ENCODE measurements around the gene PRDM16.

The PRDM16 gene

DNA sequence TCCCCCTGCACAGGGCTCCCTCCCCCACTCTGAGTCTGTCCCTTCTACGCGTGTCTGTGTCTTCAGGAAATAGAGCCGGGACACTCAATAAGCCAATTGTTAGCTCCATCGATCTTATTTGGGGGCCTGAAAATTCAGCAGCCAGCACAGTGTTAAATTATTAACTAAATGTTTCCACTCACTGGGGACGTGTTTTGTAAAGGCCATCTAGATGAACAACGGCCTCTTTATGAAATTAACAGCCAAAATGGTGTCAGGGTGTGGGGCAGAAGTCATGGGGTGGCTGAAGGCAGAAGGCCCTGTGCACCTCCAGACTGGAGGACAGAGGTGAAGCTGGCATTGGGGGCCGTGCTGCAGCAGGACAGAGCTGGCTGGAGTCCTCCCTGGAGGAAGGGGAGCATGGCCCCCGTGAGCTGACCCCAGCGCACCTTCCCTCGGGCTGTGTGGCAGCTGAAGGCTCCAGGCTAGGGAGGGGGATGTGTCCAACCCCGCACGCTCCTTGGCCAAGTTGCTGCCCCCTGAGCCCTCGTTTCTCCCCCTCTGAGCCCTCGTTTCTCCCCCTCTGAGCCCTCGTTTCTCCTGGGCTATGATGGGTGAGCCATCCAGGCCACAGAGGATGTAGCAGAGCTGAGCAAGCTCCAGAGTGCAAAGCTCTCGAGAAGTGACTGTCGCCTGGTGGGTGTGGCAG is 271.7 kb downstream of the PRDM16 start:
- Histone ChIP-seq H3K9ac (ENCODE audit: low read depth, low read length) (no peak overlapping the region), H3K36me3 (ENCODE audit: insufficient read depth, low read length) (no peaks in the 10 kb centered on the region), H3K4me1 (ENCODE audit: insufficient read depth, low read length) (no peaks in the 10 kb centered on the region), H3K9me3 (ENCODE audit: control insufficient read depth, insufficient read depth, low read length) (no peaks in the 10 kb centered on the region; the same call in 1 of the 2 replicates)

DNA sequence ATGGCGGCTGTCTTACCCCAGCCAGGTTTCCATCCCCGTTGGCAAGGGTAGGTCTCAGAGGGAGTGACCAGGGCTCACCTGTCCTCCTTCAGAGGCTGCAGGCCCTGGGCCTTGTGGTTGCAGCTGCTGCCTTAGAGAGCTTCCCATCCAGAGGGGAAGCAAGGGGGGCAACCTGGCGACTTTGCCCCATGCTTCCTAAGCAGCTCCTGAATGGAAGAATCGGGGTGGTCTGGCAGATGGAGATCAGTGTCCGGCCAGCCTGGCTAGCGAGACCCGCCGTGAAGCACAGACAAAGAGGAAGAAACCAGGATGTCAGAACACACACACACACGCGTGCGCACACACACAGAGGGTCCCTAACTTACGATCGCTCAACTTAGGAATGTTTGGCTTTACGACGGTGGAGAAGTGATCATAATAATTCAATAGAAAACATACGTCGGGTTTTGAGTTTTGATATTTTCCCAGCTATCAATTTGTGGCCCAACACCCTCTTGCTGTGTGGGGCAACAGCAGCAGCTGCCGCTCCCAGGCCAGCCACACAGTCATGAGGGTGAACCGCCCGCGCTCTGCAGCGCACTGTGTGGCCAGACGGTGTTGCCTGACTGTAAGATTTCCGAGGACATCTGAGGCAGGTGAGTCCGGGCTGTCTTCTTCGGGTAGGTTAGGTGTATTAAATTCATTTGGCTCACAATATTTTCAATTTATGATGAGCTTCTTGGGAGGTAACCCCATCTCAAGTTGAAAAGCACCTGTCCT is 272.4 kb downstream of the PRDM16 start:
- H3K4me1 ChIP-seq (ENCODE audit: insufficient read depth, low read length), result no peaks in the 10 kb centered on the region
- H3K36me3 ChIP-seq (ENCODE audit: insufficient read depth, low read length), result no peaks in the 10 kb centered on the region
- no peaks in the 10 kb centered on the region; the same call in 1 of the 2 replicates for H3K9me3 ChIP-seq (ENCODE audit: control insufficient read depth, insufficient read depth, low read length)
- H3K9ac ChIP-seq (ENCODE audit: low read depth, low read length), result no peak overlapping the region

DNA sequence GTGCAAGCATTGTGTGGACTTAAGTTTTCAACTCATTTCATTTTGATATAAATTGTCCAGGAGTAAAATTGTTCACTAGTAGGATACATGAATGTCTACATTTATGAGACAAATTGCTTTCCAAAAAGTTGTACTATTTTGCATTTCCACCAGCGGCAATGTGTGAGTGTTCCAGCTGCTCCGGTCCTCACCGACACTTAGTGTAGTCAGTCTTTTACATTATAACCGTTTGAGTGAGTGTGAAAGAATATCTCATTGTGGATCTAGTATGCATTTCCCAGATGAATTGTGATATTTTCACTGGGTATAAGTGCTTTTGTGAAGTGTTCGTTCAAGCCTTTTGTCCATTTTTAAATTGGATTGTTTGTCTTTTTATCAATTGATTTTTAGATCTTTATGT is 274.0 kb downstream of the PRDM16 start:
- no peaks in the 10 kb centered on the region for H3K36me3 ChIP-seq (ENCODE audit: insufficient read depth, low read length)
- H3K4me1 ChIP-seq (ENCODE audit: insufficient read depth, low read length), result no peaks in the 10 kb centered on the region
- no peak overlapping the region for H3K9ac ChIP-seq (ENCODE audit: low read depth, low read length)
- H3K9me3 ChIP-seq (ENCODE audit: control insufficient read depth, insufficient read depth, low read length), result no peaks in the 10 kb centered on the region; the same call in 1 of the 2 replicates

DNA sequence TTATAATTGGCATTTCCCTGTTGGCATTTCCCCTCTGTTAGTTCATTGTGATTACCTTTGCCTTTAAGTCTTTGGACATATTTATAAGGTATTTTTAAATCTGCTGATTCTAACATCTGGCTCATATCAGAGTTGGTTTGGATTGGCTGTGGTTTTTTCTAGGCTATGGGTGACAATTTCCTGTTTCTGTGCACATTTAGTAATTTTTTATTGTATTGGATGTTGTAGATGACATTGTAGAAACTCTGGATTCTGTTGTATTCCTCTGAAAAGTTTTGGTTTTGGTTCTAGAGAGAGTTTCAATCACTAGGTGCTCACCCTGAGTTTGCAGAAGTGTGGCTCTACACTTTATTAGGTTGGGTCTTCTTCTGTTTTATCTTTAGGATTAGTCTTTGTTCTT is 275.4 kb downstream of the PRDM16 start:
- H3K9me3 ChIP-seq (ENCODE audit: control insufficient read depth, insufficient read depth, low read length), result no peaks in the 10 kb centered on the region; the same call in 1 of the 2 replicates
- no peaks in the 10 kb centered on the region for H3K4me1 ChIP-seq (ENCODE audit: insufficient read depth, low read length)
- no peak overlapping the region for H3K9ac ChIP-seq (ENCODE audit: low read depth, low read length)
- no peaks in the 10 kb centered on the region for H3K36me3 ChIP-seq (ENCODE audit: insufficient read depth, low read length)

DNA sequence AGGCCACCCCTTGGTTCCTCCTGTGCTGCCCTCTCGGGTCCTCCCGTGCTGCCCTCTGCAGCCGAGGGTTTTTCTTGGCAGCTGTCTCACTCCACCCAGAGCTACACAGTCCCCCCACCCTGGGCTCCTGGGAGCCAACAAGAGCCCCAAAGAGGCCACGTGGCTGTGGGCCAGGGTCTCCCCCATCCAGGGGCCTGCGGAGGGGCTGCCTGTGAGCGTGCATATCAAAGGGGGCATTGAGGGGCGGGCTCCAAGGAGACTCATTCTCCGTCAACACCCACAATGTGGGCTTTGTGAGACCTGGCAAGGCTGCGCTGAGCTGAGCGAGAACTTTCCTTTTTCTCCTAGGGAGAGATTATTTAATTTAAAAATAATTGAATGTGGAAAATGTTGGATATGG is 276.8 kb downstream of the PRDM16 start:
- H3K4me1 ChIP-seq (ENCODE audit: insufficient read depth, low read length), result no peaks in the 10 kb centered on the region
- no peaks in the 10 kb centered on the region for H3K36me3 ChIP-seq (ENCODE audit: insufficient read depth, low read length)
- H3K9ac ChIP-seq (ENCODE audit: low read depth, low read length), result no peak overlapping the region
- H3K9me3 ChIP-seq (ENCODE audit: control insufficient read depth, insufficient read depth, low read length), result no peaks in the 10 kb centered on the region; the same call in 1 of the 2 replicates

DNA sequence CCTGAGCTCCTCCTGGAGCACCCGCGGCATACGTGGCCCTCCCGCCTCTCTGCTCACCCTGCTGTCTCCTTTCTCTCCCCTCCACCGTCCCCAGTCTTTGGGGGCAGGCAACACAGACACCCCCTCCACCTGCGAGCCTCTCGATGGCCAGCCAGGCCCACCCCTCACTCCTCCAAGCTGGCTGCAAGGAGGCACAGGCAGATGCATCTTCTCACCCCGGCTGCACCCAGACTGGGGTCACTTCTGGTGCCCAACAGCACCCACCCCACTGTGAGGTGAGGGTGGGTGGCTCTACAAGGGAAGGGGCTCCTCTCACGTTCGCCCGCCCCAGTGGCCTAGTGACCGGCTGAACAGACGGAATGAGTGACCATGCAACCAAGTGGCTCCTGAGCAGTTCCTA is 277.5 kb downstream of the PRDM16 start:
- H3K9me3 ChIP-seq (ENCODE audit: control insufficient read depth, insufficient read depth, low read length), result no peaks in the 10 kb centered on the region; the same call in 1 of the 2 replicates
- no peak overlapping the region for H3K9ac ChIP-seq (ENCODE audit: low read depth, low read length)
- H3K36me3 ChIP-seq (ENCODE audit: insufficient read depth, low read length), result no peaks in the 10 kb centered on the region
- no peaks in the 10 kb centered on the region for H3K4me1 ChIP-seq (ENCODE audit: insufficient read depth, low read length)

DNA sequence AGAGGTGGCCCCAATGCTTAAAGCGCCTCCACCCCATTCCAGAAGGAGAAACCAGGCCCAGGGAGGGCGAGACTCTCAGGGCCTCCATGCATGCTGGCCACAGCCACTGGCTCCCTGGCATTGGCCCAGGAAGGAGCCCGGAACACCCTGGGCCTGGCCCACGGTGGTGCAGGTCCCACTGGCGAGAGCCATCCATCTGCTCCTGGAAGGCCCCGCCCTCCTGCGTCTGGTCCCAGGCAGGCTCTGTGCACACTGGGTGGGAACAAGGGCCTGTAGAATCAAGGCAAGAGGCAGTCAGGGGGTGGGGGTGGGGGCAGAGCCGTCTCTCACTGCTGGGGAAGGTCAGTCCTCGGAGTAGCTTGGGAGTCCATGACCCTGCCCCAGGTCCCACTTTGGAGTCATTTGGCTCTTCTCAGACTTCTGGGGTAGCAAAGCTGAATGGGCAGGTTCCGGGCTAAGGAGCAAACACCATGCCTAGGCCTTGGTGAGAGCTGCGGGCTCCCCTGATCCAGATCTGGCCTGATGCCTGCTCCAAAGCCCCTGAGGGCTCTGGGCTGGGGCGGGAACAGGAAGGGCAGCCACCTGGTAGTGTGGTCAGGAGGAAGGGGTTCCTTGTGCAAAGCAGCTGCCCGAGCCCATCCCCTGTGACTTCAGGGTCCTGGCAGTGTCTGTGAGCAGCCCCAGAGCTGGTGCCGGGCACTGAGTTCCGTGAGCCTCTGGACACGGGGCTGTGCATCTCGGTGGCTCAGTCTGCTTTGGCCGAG is 278.4 kb downstream of the PRDM16 start:
- Histone ChIP-seq H3K9me3 (ENCODE audit: control insufficient read depth, insufficient read depth, low read length) (no peaks in the 10 kb centered on the region; the same call in 1 of the 2 replicates), H3K9ac (ENCODE audit: low read depth, low read length) (no peak overlapping the region), H3K4me1 (ENCODE audit: insufficient read depth, low read length) (peaks cover 5% of the 10 kb centered on the region; the same call in 1 of the 2 replicates), H3K36me3 (ENCODE audit: insufficient read depth, low read length) (no peaks in the 10 kb centered on the region)

DNA sequence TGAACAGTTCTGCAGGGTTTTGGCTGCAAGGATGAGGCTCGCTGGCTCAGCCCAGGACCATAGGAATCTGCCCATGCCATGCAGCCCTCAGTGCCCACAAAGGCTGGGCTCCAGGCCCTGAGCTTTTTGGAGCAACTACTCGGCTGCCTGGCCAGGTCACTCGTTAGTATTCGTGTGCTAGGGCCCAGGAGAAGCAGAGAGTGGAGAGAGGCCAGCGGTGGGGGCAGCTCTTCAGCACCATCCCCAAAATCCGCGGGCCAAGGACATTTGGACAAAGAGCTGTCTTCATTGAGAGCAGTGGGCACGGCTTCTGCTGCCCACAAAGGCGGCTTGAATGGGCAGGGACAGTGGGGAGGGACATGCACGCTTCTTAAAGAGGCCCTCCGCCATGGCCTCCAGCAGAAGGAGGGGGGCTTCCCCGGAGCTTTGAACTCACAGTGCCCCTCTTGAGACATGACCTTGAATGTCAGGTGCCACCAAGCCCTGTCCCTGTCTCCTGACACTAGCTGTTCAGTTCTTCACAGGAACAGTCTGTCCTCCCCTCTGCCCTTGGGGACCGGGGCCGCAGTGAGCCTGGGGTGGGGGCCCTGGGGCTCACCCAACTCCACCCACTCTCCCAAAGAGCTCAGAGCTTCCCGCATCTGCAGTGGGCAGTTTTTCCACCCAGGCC is 279.3 kb downstream of the PRDM16 start:
- peaks cover 14% of the 10 kb centered on the region for H3K4me1 ChIP-seq (ENCODE audit: insufficient read depth, low read length)
- H3K9ac ChIP-seq (ENCODE audit: low read depth, low read length), result no peak overlapping the region
- H3K36me3 ChIP-seq (ENCODE audit: insufficient read depth, low read length), result no peaks in the 10 kb centered on the region
- no peaks in the 10 kb centered on the region; the same call in 1 of the 2 replicates for H3K9me3 ChIP-seq (ENCODE audit: control insufficient read depth, insufficient read depth, low read length)

DNA sequence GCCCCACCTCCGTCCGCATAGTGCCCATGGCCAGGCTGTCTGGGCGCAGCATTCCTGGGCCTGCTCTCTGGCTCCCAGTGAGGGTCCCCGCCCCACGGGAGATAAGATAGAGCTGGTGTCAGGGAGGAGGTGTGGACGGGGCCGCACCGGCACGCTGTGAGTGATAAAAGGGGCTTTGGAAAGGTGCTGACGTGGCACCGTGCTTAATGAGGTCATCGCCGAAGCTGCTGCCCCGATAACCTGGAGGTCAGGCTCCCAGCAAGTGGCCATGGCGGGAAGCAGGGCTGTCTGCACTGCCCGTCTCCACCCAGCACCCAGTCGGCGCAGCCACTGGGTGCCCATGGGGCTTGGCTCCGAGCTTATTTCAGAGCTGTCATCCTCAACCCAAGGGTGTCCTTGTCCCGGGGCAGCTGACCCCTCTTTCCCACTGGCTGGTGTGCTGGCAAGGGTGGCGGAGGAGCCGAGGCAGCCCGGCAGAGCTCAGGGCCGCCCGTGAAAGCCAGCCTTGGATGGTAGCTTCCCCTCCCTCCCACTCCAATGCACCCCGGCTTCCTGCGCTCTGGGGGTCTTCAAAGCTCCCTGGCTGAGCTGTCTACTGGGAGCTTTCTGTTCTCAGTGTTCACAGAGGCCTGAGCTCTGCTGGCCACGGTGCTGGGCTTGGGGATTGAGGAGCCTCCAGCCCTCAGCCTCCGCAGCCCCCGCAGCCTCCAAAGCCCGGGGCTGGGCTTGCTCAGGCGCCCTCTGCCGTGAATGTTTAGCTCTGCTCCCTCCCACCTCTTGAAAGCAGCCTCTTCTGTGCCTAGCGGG is 280.4 kb downstream of the PRDM16 start:
- H3K36me3 ChIP-seq (ENCODE audit: insufficient read depth, low read length), result no peaks in the 10 kb centered on the region
- peaks cover 15% of the 10 kb centered on the region for H3K4me1 ChIP-seq (ENCODE audit: insufficient read depth, low read length)
- H3K9ac ChIP-seq (ENCODE audit: low read depth, low read length), result no peak overlapping the region
- no peaks in the 10 kb centered on the region for H3K9me3 ChIP-seq (ENCODE audit: control insufficient read depth, insufficient read depth, low read length)

DNA sequence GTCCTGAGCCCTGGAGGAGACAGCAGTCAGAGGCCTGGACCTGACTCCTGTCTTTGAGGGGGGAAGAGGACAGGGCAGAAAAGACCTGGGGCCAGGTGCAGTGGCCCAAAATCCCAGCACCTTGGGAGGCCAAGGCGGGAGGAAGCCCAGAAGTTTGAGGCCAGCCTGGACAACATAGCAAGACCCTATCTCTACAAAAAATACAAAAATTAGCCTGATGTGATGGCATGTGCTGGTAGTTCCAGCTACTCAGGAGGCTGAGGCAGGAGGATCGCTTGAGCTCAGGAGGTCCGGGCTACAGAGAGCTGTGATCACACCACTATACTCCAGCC is 280.9 kb downstream of the PRDM16 start:
- no peaks in the 10 kb centered on the region for H3K9me3 ChIP-seq (ENCODE audit: control insufficient read depth, insufficient read depth, low read length)
- H3K4me1 ChIP-seq (ENCODE audit: insufficient read depth, low read length), result peaks cover 15% of the 10 kb centered on the region
- no peaks in the 10 kb centered on the region for H3K36me3 ChIP-seq (ENCODE audit: insufficient read depth, low read length)
- H3K9ac ChIP-seq (ENCODE audit: low read depth, low read length), result no peak overlapping the region

DNA sequence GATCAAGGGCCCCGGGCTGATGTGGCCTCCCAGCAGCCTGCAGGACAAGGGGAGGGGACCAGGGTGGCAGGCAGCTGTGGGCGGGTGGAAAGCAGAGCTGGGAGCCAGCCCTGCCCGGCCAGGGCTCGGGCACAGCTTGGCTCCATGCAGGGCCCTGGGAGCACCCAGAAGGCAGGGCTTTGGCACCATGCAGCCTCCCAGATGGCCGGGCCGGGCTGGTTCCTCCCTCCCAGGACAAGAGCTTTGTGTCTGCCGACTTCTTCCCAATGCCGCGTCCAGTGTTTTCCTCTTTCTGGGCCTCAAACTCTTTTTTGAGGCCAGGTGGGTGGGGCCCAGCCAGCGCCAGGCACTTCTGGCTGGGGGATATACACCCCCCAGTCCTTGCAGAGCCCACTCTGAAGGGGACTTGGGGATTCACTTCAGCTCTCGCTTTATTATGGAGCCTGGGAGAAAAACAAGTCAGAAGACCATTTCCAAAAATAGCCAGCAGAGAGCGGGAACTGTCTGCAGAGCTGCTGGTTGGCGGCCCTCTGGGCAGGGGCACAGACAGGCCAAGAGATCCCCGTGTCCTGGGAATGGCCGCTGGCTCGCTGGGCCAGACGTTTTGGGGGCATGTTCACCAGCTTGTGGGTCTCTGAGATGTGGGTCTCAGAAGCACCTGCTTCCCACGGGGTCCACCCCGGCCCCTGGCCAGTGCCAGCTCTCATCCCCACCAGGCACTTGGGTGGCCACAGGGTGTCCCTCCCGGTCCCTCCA is 281.7 kb downstream of the PRDM16 start:
- Histone ChIP-seq H3K36me3 (ENCODE audit: insufficient read depth, low read length) (no peaks in the 10 kb centered on the region), H3K9me3 (ENCODE audit: control insufficient read depth, insufficient read depth, low read length) (no peaks in the 10 kb centered on the region), H3K4me1 (ENCODE audit: insufficient read depth, low read length) (peaks cover 15% of the 10 kb centered on the region)

DNA sequence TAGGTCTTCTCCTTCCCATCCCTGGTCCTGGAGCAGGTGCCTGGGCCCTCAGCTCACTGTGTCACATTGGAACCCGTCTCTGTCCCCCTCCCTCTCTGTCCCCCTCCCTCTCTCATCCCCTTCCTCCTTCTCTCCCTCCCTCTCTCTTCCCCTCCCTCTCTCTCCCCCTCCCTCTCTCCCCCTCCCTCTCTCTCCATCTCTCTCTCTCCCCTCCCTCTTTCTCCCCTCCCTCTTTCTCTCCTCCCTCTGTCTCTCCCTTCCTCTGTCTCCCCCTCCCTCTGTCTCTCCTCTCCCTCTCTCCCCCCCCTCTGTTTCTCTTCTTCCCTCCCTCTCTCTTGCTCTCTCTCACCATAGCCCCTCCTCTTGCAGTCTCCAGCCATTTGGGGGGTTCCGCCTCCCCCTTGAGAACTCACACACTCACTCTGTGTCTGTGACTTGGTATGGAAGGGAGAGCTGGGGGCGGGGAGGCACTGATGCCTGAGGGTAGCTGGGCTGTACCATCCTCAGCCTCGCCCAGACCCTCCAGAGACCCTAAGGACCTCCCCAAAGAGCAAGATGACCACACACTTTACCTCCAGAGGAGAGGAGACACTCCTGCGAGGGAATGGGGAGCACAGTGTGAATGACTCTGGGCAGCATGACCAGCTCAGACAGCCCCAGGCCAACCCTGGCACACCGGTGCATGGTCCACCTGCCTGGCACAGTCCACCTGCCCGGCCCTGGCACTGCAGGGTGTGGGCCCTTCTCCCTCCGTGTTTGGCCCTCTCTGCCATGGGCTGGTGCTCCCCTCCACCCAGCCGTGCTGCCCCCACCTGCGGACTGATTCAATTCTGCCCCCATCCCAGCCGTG is 282.7 kb downstream of the PRDM16 start:
- no peak overlapping the region; the same call in 1 of the 2 replicates for H3K9ac ChIP-seq (ENCODE audit: low read depth, low read length)
- H3K36me3 ChIP-seq (ENCODE audit: insufficient read depth, low read length), result no peaks in the 10 kb centered on the region
- no peaks in the 10 kb centered on the region for H3K9me3 ChIP-seq (ENCODE audit: control insufficient read depth, insufficient read depth, low read length)
- peaks cover 15% of the 10 kb centered on the region for H3K4me1 ChIP-seq (ENCODE audit: insufficient read depth, low read length)

More for the DNA sequence above, 281.7 kb downstream of the PRDM16 start:
- H3K9ac ChIP-seq (ENCODE audit: low read depth, low read length), result no peak overlapping the region
